Measurements from ENCODE around the gene SETBP1. TPM values are rescaled to one million over a fixed set of nuclear protein-coding genes. Genes with fewer than 3 reads are reported as not detected.

The SETBP1 gene
- total RNA-seq, 1 experiment from 2014 or later, result 9.6 TPM

- Mint-ChIP-seq H3K27me3 (ENCODE audit: low read depth) (peaks cover 2% of the 10 kb centered on the region; the same call in 1 of the 2 replicates), H3K4me1 (peaks cover 13% of the 10 kb centered on the region), H3K27ac (no peak overlapping the region), H3K9me3 (peaks cover 41% of the 10 kb centered on the region), H3K36me3 (peaks cover 37% of the 10 kb centered on the region), H3K4me3 (no peak overlapping the region)
- TF ChIP-seq ELF4 (CRISPR knock-in tag; IDR thresholded peaks at IDR 0.05; ENCODE audit: low read depth), result no peak
- TF ChIP-seq SP1 (CRISPR knock-in tag; conservative IDR thresholded peaks at IDR 0.05), result no peak
- no peak for TF ChIP-seq RORB (CRISPR knock-in tag; IDR thresholded peaks at IDR 0.05)
- no peak for TF ChIP-seq KAT7 (CRISPR knock-in tag; IDR thresholded peaks at IDR 0.05; ENCODE audit: borderline replicate concordance)
- no peak for TF ChIP-seq TCF7 (CRISPR knock-in tag; IDR thresholded peaks at IDR 0.05; ENCODE audit: low read depth)
- TF ChIP-seq NR3C1 (CRISPR knock-in tag; conservative IDR thresholded peaks at IDR 0.05; ENCODE audit: low read depth), result no peak
- TF ChIP-seq SOX15 (CRISPR knock-in tag; IDR thresholded peaks at IDR 0.05), result no peak
- TF ChIP-seq CREB1 (CRISPR knock-in tag; IDR thresholded peaks at IDR 0.05), result no peak
- TF ChIP-seq RELA (CRISPR knock-in tag; IDR thresholded peaks at IDR 0.05; ENCODE audit: borderline replicate concordance), result no peak
- no peak for TF ChIP-seq ZNF532 (CRISPR knock-in tag; IDR thresholded peaks at IDR 0.05; ENCODE audit: borderline replicate concordance)
- TF ChIP-seq, protein P1, sequence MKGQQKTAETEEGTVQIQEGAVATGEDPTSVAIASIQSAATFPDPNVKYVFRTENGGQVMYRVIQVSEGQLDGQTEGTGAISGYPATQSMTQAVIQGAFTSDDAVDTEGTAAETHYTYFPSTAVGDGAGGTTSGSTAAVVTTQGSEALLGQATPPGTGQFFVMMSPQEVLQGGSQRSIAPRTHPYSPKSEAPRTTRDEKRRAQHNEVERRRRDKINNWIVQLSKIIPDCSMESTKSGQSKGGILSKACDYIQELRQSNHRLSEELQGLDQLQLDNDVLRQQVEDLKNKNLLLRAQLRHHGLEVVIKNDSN (CRISPR knock-in tag; IDR thresholded peaks at IDR 0.05), result no peak
- no peak for TF ChIP-seq ATF6 (CRISPR knock-in tag; IDR thresholded peaks at IDR 0.05)
- no peak for TF ChIP-seq FOXP1 (CRISPR knock-in tag; IDR thresholded peaks at IDR 0.05; ENCODE audit: borderline replicate concordance)
- no peak for TF ChIP-seq CBFB (CRISPR knock-in tag; IDR thresholded peaks at IDR 0.05; ENCODE audit: low read depth)
- TF ChIP-seq MAX (CRISPR knock-in tag; IDR thresholded peaks at IDR 0.05), result no peak
- TF ChIP-seq, protein P2, sequence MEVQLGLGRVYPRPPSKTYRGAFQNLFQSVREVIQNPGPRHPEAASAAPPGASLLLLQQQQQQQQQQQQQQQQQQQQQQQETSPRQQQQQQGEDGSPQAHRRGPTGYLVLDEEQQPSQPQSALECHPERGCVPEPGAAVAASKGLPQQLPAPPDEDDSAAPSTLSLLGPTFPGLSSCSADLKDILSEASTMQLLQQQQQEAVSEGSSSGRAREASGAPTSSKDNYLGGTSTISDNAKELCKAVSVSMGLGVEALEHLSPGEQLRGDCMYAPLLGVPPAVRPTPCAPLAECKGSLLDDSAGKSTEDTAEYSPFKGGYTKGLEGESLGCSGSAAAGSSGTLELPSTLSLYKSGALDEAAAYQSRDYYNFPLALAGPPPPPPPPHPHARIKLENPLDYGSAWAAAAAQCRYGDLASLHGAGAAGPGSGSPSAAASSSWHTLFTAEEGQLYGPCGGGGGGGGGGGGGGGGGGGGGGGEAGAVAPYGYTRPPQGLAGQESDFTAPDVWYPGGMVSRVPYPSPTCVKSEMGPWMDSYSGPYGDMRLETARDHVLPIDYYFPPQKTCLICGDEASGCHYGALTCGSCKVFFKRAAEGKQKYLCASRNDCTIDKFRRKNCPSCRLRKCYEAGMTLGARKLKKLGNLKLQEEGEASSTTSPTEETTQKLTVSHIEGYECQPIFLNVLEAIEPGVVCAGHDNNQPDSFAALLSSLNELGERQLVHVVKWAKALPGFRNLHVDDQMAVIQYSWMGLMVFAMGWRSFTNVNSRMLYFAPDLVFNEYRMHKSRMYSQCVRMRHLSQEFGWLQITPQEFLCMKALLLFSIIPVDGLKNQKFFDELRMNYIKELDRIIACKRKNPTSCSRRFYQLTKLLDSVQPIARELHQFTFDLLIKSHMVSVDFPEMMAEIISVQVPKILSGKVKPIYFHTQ (CRISPR knock-in tag; IDR thresholded peaks at IDR 0.05), result no peak
- no peak for TF ChIP-seq HMGA2 (CRISPR knock-in tag; IDR thresholded peaks at IDR 0.05)
- TF ChIP-seq E2F4 (CRISPR knock-in tag; IDR thresholded peaks at IDR 0.05; ENCODE audit: borderline replicate concordance, low read depth), result no peak
- no peak for TF ChIP-seq ZSCAN18 (CRISPR knock-in tag; IDR thresholded peaks at IDR 0.05)
- ATAC-seq (no peak), DNase-seq (ENCODE audit: low spot score) (no peak)
- CTCF ChIA-PET, result no interaction called here
- POLR2A ChIA-PET, result interaction anchor here (1.1 kb wide), 1 partner anchor 10 kb away, joined by 3 read pairs; no protein-coding TSS in a partner anchor
These were observed 254.8 kb downstream of the SETBP1 start for GRCh38 chr18:44935455-44935854.
